GM06990 (cell line): ENCODE results near the gene UGT1A5.

Experiments used
- DNase-seq: peaks from one replicate; pipeline ENCODE4 v3.0.0-alpha.2; 2011; ENCODE audit not compliant: insufficient read length; ENCODE audit errors: extremely low read depth
- H3K27me3 ChIP-seq: replicated peaks from 2 replicates; pipeline ENCODE4 v1.6.0; 2011; ENCODE audit warnings: low read length; ENCODE audit not compliant: control insufficient read depth, insufficient read depth
- H3K36me3 ChIP-seq: 2 replicates; pipeline ENCODE4 v1.5.1; 2011; ENCODE audit warnings: low read length; ENCODE audit not compliant: control insufficient read depth, insufficient read depth
- H3K4me3 ChIP-seq: replicated peaks from 2 replicates; pipeline ENCODE4 v1.5.1; 2011; ENCODE audit warnings: low read depth, mild to moderate bottlenecking, control low read depth, low read length
- TF ChIP-seq, protein P1 (sequence below): IDR thresholded peaks from 2 replicates; pipeline ENCODE4 v1.5.1; 2011; ENCODE audit warnings: low read length, control low read depth, mild to moderate bottlenecking, inconsistent platforms; ENCODE audit not compliant: insufficient read depth, poor library complexity, severe bottlenecking

UGT1A5 gene

DNA sequence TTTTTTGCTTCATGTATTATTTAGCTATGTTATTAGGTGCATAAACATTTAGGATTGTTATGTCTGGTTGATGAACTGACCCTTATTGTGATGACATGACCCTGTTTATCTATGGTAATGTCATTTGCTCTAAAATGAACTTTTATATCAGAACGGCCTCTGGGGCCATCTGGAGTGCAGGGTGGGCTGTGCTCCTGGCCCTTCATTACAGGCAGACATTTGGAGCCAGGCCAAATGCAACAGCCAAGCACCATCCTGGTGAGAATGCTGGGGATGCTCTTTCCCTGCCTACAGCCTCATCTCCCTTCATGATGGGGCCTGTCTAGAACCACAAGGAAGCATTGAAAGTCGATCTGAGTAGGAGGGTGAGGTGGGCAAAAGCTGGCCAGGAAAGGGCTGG lies 103.6 kb downstream of the UGT1A5 start:
- DNase-seq = no peak
- TF ChIP-seq, protein P1, sequence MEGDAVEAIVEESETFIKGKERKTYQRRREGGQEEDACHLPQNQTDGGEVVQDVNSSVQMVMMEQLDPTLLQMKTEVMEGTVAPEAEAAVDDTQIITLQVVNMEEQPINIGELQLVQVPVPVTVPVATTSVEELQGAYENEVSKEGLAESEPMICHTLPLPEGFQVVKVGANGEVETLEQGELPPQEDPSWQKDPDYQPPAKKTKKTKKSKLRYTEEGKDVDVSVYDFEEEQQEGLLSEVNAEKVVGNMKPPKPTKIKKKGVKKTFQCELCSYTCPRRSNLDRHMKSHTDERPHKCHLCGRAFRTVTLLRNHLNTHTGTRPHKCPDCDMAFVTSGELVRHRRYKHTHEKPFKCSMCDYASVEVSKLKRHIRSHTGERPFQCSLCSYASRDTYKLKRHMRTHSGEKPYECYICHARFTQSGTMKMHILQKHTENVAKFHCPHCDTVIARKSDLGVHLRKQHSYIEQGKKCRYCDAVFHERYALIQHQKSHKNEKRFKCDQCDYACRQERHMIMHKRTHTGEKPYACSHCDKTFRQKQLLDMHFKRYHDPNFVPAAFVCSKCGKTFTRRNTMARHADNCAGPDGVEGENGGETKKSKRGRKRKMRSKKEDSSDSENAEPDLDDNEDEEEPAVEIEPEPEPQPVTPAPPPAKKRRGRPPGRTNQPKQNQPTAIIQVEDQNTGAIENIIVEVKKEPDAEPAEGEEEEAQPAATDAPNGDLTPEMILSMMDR = no peak
- Histone ChIP-seq H3K4me3 (no peak overlapping the region), H3K36me3 (no peaks in the 10 kb centered on the region), H3K27me3 (0 out of 2 replicates have a peak, but pooled peaks cover 2% of the 10 kb centered on the region)

DNA sequence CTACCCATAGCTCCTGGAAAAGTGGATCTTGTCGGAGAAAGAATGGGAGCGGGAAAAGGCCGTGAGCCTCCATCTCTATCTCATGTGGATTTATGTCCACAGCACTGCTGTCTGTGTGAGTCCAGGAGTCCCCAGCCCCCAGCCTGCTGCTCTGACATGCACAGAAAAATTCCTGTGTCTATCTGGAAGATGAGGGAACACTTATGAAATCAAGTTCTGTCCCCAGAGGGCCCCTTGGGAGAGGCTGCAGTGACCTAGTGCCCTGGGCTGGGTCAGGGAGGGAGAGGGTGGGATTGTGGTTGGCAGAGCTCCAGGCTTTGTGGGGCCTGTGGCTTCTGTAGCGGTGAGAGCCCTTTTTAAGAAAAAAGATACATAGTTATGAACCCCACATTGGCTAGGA lies 104.1 kb downstream of the UGT1A5 start:
- 0 out of 2 replicates have a peak, but pooled peaks cover 2% of the 10 kb centered on the region for H3K27me3 ChIP-seq
- TF ChIP-seq, protein P1 = no peak
- no peak overlapping the region for H3K4me3 ChIP-seq
- no peak for DNase-seq
- no peaks in the 10 kb centered on the region for H3K36me3 ChIP-seq

- TF ChIP-seq, protein P1 = no peak
Observed at GRCh38 chr2:233817361-233817911, 104.7 kb downstream of the UGT1A5 start.

DNA sequence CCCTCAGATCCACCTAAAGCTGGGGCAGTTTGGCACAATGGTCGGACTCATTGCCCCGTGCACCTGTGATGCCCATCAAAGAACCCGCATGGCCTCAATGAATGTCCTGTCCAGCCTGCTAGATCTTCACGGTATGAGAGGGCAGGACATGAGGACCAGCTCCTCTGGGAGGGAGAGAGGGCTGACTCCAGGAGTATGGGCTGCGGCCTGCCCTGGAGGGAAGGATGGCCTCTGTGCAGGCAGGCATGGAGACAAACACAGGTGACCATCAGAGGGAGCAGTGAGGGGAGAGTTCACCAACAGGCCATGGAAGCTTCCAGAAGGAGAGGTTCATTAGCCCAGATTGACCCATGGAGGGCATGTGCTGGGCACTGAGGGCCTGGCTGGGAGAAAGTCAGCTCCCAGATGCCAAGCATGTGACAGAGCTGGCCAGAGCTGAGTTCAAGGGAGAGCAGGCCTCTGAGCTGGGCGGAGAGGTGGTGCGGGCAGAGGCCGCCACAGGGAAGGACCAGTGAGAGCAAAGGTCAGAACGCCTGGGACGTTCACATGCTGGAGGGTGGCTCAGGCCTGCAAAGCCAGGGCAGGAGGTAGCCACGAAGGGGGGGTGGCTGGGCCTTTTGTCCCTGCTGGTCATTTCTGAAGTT lies 105.4 kb downstream of the UGT1A5 start:
- Histone ChIP-seq H3K4me3 (no peak overlapping the region), H3K27me3 (peaks cover 2% of the 10 kb centered on the region; the same call in 1 of the 2 replicates), H3K36me3 (no peaks in the 10 kb centered on the region)
- DNase-seq = no peak
- TF ChIP-seq, protein P1 = no peak

More at GRCh38 chr2:233817361-233817911, 104.7 kb downstream of the UGT1A5 start:
- DNase-seq = no peak
- Histone ChIP-seq H3K36me3 (no peaks in the 10 kb centered on the region), H3K27me3 (0 out of 2 replicates have a peak, but pooled peaks cover 2% of the 10 kb centered on the region), H3K4me3 (no peak overlapping the region)

DNA sequence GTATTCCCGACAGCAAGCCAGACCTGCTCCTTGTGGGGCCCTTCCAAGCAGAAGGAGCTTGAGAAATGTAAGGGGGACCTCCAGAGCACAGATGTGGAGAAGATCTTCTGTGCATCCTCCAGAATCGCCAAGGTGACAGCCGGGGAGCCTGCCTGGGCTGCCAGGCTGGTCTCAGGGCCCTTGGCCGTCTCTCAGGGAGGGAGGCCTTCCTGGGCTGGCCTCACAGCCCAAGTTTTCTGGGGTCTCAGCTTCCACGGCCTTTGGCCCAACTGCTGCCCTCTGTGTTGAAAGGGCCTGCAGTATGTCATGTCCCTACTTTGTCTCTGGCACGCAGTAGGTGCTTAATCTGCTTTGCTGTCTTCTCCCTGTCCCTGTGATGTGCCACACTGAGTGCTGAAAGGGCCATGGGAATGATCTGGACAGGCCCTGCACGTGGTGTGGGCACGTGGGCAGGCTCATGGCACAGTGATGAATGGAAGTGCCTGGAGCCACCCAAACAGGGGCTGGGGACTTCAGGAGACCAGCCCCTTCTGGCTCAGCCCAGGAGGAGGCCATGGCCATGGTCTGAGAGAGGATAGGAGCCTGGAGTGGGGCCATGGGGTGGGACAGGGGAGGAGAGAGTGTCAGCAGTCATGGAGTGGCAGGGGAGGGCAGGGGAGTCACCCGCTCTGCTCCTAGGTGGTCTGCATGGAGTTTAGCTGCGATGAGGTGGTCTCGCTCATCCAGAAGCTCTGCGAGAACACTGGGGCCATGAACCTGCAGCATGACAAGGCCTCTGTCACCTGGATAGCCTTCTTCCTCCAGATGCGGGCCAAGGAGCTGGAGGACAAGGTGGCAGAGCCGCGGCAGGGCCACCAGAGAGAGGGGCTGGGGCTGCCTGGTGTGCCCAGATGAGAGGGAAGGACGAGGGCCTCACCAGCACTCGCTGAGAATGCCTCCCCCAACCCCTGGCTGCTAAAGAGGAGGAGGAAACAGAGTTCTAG lies 106.2 kb downstream of the UGT1A5 start:
- Histone ChIP-seq H3K27me3 (peaks cover 2% of the 10 kb centered on the region; the same call in 1 of the 2 replicates), H3K36me3 (no peaks in the 10 kb centered on the region), H3K4me3 (no peak overlapping the region)
- DNase-seq = no peak
- TF ChIP-seq, protein P1 = no peak
